ENCODE results near the gene MYMX. TPM values are rescaled to one million over a fixed set of nuclear protein-coding genes. Genes with fewer than 3 reads are reported as not detected.
A peak's percentile ranks its signal among the peaks of the same experiment; 100 is the strongest.

The MYMX gene
- total RNA-seq, 1 experiment from 2014 or later: not detected

- no peak for DNase-seq
- no peak overlapping the region for H3K27ac Mint-ChIP-seq (ENCODE audit: unreplicated experiment)
- BruUV-seq (replicated peaks): no TSS peak
- H3K36me3 Mint-ChIP-seq (ENCODE audit: insufficient read depth, unreplicated experiment): peaks cover 50% of the 10 kb centered on the region
- H3K27me3 Mint-ChIP-seq (ENCODE audit: unreplicated experiment): no peaks in the 10 kb centered on the region
- CTCF ChIA-PET: interaction anchor here (2.0 kb wide), 1 partner anchor 140 kb away, joined by 10 read pairs; no protein-coding TSS in a partner anchor
- peaks cover 41% of the 10 kb centered on the region for H3K4me1 Mint-ChIP-seq (ENCODE audit: low read depth, unreplicated experiment)
- no peaks in the 10 kb centered on the region for H3K9me3 Mint-ChIP-seq (ENCODE audit: low read depth, unreplicated experiment)
- intact Hi-C loops (cut with micrococcal nuclease; ENCODE audit: unreplicated experiment): loop anchor here (5.0 kb wide), 1 partner anchor 139 kb away; no protein-coding TSS in a partner anchor
- H3K4me3 Mint-ChIP-seq (ENCODE audit: low read depth, unreplicated experiment): no peak overlapping the region
- TF ChIP-seq, protein P1, sequence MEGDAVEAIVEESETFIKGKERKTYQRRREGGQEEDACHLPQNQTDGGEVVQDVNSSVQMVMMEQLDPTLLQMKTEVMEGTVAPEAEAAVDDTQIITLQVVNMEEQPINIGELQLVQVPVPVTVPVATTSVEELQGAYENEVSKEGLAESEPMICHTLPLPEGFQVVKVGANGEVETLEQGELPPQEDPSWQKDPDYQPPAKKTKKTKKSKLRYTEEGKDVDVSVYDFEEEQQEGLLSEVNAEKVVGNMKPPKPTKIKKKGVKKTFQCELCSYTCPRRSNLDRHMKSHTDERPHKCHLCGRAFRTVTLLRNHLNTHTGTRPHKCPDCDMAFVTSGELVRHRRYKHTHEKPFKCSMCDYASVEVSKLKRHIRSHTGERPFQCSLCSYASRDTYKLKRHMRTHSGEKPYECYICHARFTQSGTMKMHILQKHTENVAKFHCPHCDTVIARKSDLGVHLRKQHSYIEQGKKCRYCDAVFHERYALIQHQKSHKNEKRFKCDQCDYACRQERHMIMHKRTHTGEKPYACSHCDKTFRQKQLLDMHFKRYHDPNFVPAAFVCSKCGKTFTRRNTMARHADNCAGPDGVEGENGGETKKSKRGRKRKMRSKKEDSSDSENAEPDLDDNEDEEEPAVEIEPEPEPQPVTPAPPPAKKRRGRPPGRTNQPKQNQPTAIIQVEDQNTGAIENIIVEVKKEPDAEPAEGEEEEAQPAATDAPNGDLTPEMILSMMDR (IDR thresholded peaks at IDR 0.05; ENCODE audit: unreplicated experiment): no peak
Measured at GRCh38 chr6:44235891-44236516, 19.3 kb downstream of the MYMX start.

GRCh38 chr6:44237021-44237812, 20.5 kb downstream of the MYMX start:
- TF ChIP-seq, protein P1 (IDR thresholded peaks at IDR 0.05; ENCODE audit: unreplicated experiment): no peak
- Mint-ChIP-seq H3K9me3 (ENCODE audit: low read depth, unreplicated experiment) (no peaks in the 10 kb centered on the region), H3K27ac (ENCODE audit: unreplicated experiment) (peak overlapping the region; percentile 91), H3K36me3 (ENCODE audit: insufficient read depth, unreplicated experiment) (peaks cover 50% of the 10 kb centered on the region), H3K4me1 (ENCODE audit: low read depth, unreplicated experiment) (peaks cover 41% of the 10 kb centered on the region), H3K27me3 (ENCODE audit: unreplicated experiment) (no peaks in the 10 kb centered on the region), H3K4me3 (ENCODE audit: low read depth, unreplicated experiment) (peak overlapping the region; percentile 83)
- BruUV-seq (replicated peaks): TSS peak; percentile 92
- intact Hi-C loops (cut with micrococcal nuclease; ENCODE audit: unreplicated experiment): loop anchor here (1.0 to 5.0 kb wide), 2 partner anchors 16 to 140 kb away; no protein-coding TSS in a partner anchor
- CTCF ChIA-PET: interaction anchor here (0.6 to 1.7 kb wide), 11 partner anchors 9 to 141 kb away, joined by 3 to 16 read pairs (median 5); partner anchors contain the start of genes HSP90AB1, SLC29A1, SLC35B2 and TMEM63B
- DNase-seq: peak; percentile 99

DNA sequence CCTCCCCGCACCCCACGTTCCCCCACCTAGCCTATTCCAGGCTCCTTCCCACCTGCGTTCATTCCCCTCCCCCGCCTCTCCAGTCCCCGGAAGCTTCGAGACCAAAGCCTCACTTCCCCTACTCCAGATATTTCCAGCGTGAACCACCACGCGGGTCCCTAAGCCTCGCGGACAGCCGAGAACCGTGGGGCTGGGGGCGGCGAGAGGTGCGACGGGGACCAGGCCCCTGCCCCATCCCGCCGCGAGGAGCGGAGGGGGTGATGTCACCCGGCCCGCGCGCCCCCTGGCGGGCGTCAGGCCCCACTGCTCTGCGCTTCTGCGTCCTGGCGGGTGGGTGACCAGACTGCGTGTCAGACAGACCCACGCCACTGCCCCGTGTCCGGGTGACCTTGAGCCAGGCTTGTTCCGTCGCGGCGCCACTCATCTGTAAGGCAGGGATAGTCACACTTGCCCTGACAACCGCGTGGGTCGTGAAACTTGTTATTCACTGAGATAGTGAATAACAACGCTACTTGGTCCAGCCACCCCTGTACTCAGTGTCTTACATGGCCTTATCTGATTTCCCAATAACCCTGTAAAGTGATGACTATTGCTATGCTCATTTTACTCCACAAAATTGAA, 21.2 kb downstream of the MYMX start:
- peak overlapping the region; percentile 91 for H3K27ac Mint-ChIP-seq (ENCODE audit: unreplicated experiment)
- CTCF ChIA-PET: interaction anchor here (0.7 to 1.7 kb wide), 9 partner anchors 8 to 141 kb away, joined by 3 to 16 read pairs (median 5); partner anchors contain the start of genes HSP90AB1, SLC29A1, SLC35B2 and TMEM63B
- TF ChIP-seq, protein P1 (IDR thresholded peaks at IDR 0.05; ENCODE audit: unreplicated experiment): peak; percentile 99
- DNase-seq: peak; percentile 95
- H3K36me3 Mint-ChIP-seq (ENCODE audit: insufficient read depth, unreplicated experiment): peaks cover 50% of the 10 kb centered on the region
- intact Hi-C loops (cut with micrococcal nuclease; ENCODE audit: unreplicated experiment): loop anchor here (1.0 to 5.0 kb wide), 3 partner anchors 17 to 141 kb away; no protein-coding TSS in a partner anchor
- no TSS peak for BruUV-seq (replicated peaks)
- no peaks in the 10 kb centered on the region for H3K9me3 Mint-ChIP-seq (ENCODE audit: low read depth, unreplicated experiment)
- H3K4me1 Mint-ChIP-seq (ENCODE audit: low read depth, unreplicated experiment): peaks cover 41% of the 10 kb centered on the region
- no peaks in the 10 kb centered on the region for H3K27me3 Mint-ChIP-seq (ENCODE audit: unreplicated experiment)
- H3K4me3 Mint-ChIP-seq (ENCODE audit: low read depth, unreplicated experiment): peak overlapping the region; percentile 83

DNA sequence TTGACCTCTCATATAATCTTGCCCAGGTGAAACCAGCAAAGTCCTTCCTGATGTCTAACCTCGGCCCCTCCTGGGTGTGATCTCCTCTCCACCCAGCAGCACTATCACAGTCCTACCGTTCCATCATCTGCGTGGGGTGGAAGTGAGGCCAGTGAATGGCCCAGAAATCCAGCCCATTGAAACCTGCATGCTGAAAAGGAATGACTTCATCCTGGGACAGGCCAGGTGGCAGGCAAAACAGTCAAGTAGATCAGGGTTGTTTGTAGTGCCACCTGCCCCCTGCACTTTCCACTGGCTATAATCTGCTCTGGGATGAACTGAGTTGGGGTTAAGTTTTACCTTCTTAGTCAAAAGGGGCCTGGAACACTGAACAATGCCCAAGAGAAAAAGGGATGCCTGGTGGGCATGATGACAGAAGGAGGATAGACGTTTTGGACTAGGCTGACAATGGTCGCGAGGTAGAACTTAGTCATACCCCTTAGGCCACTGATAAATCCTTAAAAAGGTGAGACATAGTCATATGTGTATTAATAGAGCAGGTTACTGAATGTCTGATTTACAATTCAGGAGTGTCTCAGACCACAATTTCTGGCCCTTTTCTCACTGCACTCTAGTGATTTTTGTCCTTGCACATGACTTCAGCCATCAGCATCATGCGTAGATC, 22.1 kb downstream of the MYMX start:
- Mint-ChIP-seq H3K27me3 (ENCODE audit: unreplicated experiment) (no peaks in the 10 kb centered on the region), H3K9me3 (ENCODE audit: low read depth, unreplicated experiment) (no peaks in the 10 kb centered on the region), H3K4me1 (ENCODE audit: low read depth, unreplicated experiment) (peaks cover 35% of the 10 kb centered on the region), H3K4me3 (ENCODE audit: low read depth, unreplicated experiment) (peak overlapping the region; percentile 83), H3K36me3 (ENCODE audit: insufficient read depth, unreplicated experiment) (peaks cover 46% of the 10 kb centered on the region), H3K27ac (ENCODE audit: unreplicated experiment) (peak overlapping the region; percentile 23)
- TF ChIP-seq, protein P1 (IDR thresholded peaks at IDR 0.05; ENCODE audit: unreplicated experiment): no peak
- DNase-seq: no peak
- BruUV-seq (replicated peaks): TSS peak; percentile 52
- intact Hi-C loops (cut with micrococcal nuclease; ENCODE audit: unreplicated experiment): loop anchor here (1.0 to 5.0 kb wide), 2 partner anchors 67 to 142 kb away; no protein-coding TSS in a partner anchor
- CTCF ChIA-PET: no interaction called here
